GM19099 (cell line): ENCODE data around the gene CABP7.

ENCODE experiments used
- POLR2A ChIP-seq: IDR thresholded peaks from 3 replicates; pipeline ENCODE4 v1.6.1; 2011; ENCODE audit warnings: low read depth; ENCODE audit not compliant: insufficient read length; ENCODE audit errors: extremely low read depth

Gene CABP7

DNA sequence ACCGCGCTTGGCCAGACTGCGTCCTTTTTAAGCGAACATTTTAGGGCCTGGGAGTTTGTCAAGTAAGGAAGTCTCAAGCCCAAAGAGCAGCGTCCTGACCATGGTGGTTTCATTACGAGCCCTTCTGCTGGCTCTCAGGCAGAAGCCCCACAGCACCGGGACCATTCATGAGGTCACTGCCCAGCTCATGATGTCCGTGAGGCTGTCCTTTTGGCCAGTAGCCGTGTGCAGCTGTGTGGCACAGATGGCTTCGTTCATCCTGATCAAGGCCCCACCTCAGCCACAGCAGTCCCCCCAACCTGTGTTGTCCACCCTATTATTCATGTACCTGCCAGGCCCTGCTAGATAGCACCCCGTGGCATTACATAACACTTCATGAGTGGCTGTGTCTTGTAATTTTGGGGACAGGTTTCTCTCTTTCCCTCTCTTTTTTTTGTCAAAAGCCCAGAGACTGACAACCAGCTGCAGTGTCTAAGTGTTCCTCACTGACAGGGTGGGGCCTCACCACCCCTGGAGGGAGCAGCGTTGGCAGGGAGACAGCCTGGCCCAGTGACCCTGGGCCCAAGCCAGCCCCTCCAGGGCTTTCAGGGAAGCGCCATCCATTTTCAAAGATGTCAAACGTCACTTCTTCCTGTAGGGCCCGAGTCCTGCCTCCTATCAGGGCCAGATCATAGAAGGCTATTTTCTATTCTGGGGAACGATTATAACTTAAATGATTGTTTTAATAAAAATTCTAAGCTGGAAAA lies 21.8 kb upstream of the CABP7 start:
- TF ChIP-seq POLR2A = no peak

DNA sequence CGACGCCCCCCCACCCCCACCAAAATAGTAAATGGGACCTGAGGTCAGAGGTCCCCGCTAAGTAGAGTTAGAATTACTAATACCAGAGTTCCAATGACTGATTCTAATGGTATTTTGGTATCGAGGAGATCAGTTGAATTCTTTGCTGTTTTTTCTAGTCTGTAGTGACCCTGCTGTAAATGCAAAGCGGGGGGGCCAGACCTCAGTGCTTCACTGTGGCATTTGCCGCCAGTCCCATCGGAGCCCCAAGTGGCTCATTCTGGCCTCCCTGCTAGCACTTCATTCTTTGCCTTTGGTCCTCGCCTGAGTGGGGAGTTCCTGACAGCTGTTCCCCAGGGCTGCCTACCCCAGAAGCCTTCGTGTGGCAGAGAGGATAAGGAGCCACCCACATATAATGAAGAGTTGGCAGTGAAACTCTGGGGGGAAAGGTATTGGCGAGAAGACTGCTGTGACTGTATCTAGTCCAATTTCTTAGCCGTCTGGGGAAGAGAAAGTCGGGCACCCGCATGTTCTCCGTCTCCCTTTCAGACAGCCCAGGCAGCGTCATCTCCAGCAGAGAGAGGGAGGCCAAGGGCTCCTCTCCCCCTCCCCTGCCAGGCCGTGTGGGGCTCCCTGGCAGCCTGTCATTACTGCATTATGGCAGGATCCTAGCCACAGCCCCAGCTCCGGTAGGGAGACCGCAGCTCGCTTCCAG lies 19.4 kb upstream of the CABP7 start:
- TF ChIP-seq POLR2A = no peak

DNA sequence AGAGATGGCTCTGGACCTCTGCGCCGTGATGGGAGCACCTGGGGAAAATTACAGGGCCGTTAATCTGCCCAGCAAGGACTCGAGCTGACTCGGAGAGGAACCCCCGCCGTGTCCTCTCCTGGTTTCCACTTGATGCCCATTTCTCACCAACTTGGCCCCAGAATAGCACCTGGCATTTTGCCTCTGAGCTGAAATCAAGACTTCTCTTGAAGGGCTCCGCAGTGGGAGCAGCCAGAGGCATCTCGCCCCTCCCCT lies 19.0 kb upstream of the CABP7 start:
- no peak for TF ChIP-seq POLR2A

DNA sequence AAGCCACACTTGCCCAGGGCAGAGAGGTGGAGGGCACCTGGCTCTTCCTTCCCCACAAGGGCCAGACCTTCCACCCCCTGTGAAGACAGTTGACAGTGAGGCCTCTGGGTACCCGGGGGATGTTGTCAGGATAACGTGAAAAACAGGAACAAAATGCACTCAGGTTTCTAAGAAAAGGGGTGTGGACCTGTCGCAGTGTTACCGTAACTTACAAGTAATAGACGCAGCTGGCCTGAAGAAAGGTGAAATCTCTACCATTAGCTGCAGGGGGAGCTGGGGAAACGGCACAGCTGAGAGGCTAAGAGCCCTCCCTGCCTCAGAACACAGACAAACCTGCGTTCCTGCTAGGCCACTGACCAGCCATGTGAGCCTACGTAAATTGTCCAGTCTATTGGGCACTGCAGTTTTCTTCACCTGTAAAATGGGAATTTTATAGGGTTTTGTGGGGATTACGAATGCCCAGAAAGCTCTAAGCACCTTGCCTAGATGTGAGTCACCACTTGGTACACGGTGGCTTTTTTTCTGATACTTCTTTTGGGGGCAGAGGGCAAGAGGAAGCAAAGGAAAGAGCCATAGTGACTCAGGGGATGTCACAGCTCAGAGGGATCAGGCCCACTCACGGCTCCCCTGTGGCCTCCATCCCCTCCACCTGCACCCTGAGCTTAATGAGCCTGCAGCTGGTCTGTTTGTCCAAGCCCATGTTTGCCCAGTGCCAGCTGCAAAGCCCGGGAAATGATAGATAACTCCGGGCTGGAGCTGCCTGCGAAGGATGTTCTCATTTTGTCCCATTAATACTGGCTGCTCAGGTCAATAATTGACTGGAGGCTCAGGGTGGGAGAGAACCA lies 18.4 kb upstream of the CABP7 start:
- no peak for TF ChIP-seq POLR2A

DNA sequence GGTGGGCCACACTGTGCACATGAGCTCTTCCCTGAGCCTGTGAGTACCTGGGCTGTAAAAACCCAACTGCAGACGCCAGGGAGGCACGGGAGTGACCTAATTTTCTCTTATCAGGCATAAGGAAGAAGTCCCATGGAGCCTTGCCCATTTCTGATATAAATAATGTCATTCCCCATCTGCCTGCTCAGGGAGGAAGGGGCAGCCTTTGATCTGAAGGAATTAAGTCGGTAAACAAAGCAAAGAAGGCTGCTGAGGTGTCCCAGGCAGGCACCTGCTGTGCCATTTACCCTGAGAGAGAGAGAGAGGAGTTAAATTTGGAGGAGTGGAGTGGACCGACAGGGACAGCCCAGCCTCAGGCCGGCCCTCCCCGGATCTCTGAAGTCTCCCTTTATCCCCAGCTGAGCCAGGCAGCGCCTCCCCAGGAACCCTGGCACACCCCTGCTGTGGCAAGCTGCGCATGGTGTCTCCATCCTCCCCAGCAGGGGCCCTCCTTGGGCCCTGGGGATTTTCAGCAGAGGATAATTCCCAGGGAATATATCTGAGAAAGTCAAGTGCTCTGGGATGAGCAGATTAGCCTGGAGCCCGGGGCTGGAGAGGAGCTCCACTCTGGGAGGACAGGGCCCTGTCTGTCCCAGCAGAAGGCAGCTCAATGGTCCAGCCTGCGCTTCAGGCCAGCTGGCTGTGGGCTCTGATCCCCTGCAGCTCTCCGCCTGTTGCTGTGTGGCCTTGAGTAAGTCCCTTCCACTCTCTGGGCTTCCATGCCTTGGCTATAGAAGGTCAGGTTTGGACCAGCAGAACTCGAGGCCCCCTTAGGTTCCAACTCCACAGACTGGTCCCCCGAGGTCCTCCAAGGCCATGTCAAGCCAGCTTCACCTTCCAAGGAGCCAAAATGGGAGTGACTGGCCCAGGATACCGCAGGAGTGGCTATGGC lies 17.5 kb upstream of the CABP7 start:
- no peak for TF ChIP-seq POLR2A

DNA sequence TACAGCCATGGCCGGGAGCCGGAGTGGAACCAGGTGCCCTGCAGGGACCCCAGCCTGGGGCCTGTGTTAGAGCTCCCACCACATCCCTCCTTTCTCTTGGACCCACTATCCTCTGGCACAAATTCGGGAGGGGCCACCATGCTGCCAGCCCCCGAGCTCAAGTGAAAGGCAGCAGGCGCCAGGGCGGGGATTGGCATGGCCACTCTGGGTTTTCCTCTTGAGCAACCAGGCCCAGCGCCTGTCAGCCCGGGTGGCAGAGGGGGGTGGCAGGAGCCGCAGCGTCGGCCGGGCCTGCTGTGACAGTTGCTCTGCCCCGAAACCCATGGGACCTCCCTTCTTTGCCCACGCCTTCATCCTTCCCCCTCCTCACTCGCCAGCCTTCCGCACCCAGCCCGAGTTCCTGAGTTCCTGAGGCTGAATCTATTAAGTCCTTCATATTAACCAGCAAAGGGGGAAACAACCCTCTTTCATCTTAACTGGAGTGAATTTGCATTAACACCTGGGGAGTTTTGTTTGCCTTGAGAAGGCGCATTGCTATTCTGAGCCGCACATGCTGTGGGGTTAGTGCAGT lies 16.8 kb upstream of the CABP7 start:
- TF ChIP-seq POLR2A = no peak

DNA sequence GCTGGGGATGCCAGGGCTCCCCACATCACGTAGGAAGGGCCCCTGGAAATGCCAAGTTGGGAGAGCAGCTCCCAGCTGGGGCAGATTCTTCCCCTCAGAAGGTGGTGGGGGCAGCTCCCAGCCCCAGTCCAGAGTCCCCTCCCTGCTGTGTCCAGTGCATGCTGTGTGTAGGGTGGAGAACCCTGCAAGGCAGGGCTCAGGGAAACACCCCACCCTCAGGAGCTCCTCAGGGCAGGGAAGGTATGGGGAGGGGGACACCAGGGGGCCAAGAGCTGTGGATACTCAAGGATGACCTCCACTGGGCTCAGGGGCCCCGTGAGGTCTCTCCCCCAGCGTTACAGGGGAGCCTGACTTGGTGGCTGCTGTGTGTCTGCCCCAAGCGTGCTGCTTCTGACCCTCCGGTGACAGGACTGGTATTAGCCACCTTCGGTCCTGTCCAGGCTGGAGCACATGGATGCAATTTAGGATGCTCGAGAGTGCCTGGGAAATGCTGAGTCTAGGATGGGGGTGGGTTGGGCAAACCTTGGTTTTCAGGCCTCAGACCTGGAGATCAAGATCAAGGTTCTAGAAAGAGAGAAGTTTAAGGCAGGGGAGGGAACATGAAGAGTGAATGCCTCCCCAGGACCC lies 16.1 kb upstream of the CABP7 start:
- TF ChIP-seq POLR2A = no peak

DNA sequence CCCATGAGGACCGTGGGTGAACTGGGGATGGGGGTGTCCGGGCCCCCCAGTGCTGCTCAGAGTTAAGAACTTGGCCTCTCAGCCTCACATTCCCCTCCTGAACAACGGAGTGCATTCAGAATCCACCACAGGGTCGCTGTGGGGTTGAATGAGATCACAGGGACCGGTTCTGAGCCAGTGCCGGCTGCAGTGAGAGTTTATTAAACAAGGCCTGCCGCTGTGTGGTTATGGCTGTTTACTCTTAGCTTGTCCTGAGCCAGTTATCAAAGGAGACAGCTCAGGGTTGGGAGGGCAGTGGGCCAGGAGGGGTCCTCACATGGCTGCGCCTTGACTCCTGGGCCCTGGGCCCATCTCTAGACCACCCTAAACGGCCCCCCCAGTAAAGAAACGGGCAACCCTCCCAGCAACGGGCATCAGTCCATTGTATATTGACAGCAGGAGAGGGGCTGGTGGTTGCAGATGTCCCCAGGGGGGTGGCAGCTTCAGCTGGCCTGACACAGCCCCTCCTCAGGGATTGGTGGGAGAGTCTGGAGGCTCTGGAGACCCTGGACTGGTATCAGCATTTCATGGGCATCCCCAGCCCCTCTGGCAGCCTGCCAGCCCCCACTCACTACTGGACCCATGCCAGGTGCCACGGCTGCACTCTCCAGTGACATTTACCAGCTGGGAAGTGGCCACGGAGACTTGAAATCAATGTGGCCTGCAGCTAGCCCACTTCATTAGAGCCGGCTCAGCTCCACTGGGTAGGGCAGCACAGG lies 15.1 kb upstream of the CABP7 start:
- TF ChIP-seq POLR2A = no peak

DNA sequence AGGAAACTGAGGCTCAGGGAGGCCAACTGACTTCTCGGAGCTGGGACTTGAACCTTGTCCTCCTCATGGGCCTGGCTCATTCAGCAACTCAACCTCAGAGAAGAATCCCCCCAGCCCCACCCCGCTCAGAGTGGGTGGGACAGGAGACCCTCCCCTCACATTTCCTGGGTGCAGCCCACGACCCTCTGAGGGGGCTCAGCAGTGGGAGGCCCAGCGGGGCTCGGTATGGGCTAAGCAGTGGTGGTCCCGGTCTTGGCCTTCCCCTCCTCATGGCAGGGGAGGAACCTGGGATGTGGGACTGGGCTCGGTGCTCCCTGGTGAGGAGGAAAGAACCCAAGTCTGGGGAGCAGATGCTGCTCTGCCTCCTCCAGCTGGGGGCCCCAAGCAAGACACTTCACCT lies 14.2 kb upstream of the CABP7 start:
- TF ChIP-seq POLR2A = no peak

DNA sequence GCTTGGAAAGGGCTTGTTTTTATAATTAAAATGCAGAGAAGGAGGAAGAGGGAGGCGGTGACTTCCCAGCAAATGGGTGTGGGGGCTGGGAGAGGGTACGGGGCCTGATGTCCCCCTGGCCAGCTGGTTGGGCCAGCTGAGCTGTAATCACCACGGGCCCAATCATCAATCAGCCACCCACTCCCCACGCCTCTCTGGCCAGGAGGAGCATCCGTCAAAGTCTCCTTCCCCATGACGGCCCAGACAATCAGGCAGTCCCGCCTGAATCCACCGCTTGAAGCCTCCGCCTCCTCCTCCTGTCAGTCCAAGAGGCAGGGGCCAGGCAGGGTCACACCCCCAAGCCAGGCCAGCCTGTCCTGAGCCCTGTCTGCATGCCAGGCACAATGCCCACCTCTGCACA lies 13.3 kb upstream of the CABP7 start:
- no peak for TF ChIP-seq POLR2A

DNA sequence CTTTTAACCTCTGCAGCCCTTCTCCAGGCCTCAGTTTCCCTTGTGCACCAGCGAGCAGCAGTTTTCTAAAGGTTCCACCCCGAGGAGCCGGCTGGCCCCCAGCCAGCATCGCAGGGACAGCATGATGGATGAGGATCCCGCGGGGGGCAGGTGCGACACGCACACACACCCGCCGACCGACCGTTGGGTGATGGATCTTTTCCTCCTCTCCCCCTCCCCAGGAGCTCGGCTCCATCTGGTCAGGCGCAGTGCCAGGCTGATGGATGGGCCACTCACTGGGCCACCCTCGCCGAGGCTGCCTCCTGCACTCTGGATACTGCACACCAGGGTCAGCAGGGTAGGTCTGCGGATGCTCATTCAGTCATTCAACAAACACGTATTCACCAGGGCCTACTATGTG lies 12.8 kb upstream of the CABP7 start:
- TF ChIP-seq POLR2A = no peak

DNA sequence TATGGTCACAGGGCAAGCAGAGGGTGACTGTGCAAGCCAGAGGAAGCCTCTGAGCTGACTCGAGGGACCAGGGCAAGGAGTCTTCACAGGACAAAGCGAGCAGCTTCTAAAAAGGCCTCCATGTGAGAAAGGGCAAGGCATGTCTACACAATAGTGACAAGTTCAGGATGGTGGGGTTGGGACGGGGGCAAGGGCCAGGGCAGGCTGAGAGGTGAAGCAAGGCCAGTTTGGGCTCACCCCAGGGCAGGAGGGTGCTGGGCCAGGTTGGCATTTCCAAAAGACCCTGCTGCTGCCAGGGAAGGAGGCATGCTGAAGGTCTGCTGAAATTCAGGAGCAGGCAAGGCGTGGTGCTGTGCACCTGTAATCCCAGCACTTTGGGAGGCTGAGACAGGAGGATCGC lies 12.3 kb upstream of the CABP7 start:
- no peak for TF ChIP-seq POLR2A

DNA sequence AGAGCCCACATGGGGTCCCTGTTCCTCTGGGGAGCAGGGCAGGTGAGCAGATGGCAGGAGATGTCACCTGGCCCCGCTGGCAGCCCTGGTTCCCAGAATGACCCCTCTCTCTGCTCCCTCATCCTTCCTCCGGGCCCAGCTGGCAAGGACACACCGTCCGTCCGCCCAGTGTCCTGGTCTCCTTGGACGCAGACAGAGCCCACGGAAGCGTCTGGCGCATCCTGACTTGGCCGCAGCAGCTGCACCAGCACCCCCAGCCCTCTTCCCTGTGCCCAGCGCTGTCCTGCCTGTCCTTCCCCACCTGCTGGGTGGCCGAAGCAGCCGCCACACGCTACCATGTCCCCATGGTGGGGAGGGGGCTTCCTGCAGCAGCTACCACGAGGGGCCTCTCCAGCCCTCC lies 9.6 kb upstream of the CABP7 start:
- no peak for TF ChIP-seq POLR2A
